Measurements from ENCODE around the gene PSTPIP1. TPM values are rescaled to one million over a fixed set of nuclear protein-coding genes. Genes with fewer than 3 reads are reported as not detected.

The PSTPIP1 gene
- total and polyA plus RNA-seq, 2 of the 8 experiments (the other 6 are each of a cell fraction or from before 2014, with no cell fraction given): 1.6 to 1.8 TPM

GRCh38 chr15:77084436-77084835, 89.5 kb downstream of the PSTPIP1 start (continued):
- TF ChIP-seq MAFK (IDR thresholded peaks at IDR 0.05; ENCODE audit: low read depth, low read length) (no peak), KDM1A (IDR thresholded peaks at IDR 0.05; ENCODE audit: borderline replicate concordance, low read length) (no peak), CBX8 (IDR thresholded peaks at IDR 0.05; ENCODE audit: borderline replicate concordance, low read depth, low read length) (no peak), CEBPB (IDR thresholded peaks at IDR 0.05; ENCODE audit: low read depth, low read length) (no peak), CREB1 (IDR thresholded peaks at IDR 0.05) (no peak), TEAD4 (IDR thresholded peaks at IDR 0.05; ENCODE audit: low read depth, low read length) (no peak)
